GM06990 (cell line): ENCODE data around the gene RIGI.

Experiments
- DNase-seq: peaks from one replicate; pipeline ENCODE4 v3.0.0-alpha.2; 2011; ENCODE audit not compliant: insufficient read length; ENCODE audit errors: extremely low read depth
- H3K27me3 ChIP-seq: replicated peaks from 2 replicates; pipeline ENCODE4 v1.6.0; 2011; ENCODE audit warnings: low read length; ENCODE audit not compliant: control insufficient read depth, insufficient read depth
- H3K36me3 ChIP-seq: 2 replicates; pipeline ENCODE4 v1.5.1; 2011; ENCODE audit warnings: low read length; ENCODE audit not compliant: control insufficient read depth, insufficient read depth
- H3K4me3 ChIP-seq: replicated peaks from 2 replicates; pipeline ENCODE4 v1.5.1; 2011; ENCODE audit warnings: low read depth, mild to moderate bottlenecking, control low read depth, low read length
- CTCF ChIP-seq: IDR thresholded peaks from 2 replicates; pipeline ENCODE4 v1.5.1; 2011; ENCODE audit warnings: low read length, control low read depth, mild to moderate bottlenecking, inconsistent platforms; ENCODE audit not compliant: insufficient read depth, poor library complexity, severe bottlenecking

Gene RIGI

GRCh38 chr9:32526041-32526706, at the start of gene RIGI:
TSS of gene RIGI (minus strand) at chr9:32526196. CDS start at chr9:32526166, 30 bp downstream.
- H3K36me3 ChIP-seq = no peaks in the 10 kb centered on the region
- peak; percentile 32 for TF ChIP-seq CTCF
- no peaks in the 10 kb centered on the region for H3K27me3 ChIP-seq
- peak; percentile 76 for DNase-seq
- peak within 1 kb of the TSS; percentile 76 for H3K4me3 ChIP-seq

GRCh38 chr9:32574858-32575257, 48.9 kb upstream of the RIGI start:
- Histone ChIP-seq H3K4me3 (no peak overlapping the region), H3K36me3 (peaks cover 4% of the 10 kb centered on the region), H3K27me3 (no peaks in the 10 kb centered on the region)
- no peak for DNase-seq
- no peak for TF ChIP-seq CTCF

GRCh38 chr9:32573821-32574220, 47.8 kb upstream of the RIGI start:
- TF ChIP-seq CTCF = no peak
- Histone ChIP-seq H3K36me3 (peaks cover 4% of the 10 kb centered on the region), H3K27me3 (no peaks in the 10 kb centered on the region), H3K4me3 (no peak overlapping the region)
- no peak for DNase-seq

GRCh38 chr9:32572900-32573523, 47.0 kb upstream of the RIGI start, which contains the start of gene NDUFB6:
TSS of gene NDUFB6 (minus strand) at chr9:32573159. CDS start at chr9:32573060, 99 bp downstream.
- peak; percentile 95 for DNase-seq
- H3K36me3 ChIP-seq = peaks cover 4% of the 10 kb centered on the region
- peak within 1 kb of the TSS; percentile 100 for H3K4me3 ChIP-seq
- no peak for TF ChIP-seq CTCF
- no peaks in the 10 kb centered on the region for H3K27me3 ChIP-seq

GRCh38 chr9:32571969-32572899, 46.2 kb upstream of the RIGI start:
- peak overlapping the region; percentile 100 for H3K4me3 ChIP-seq
- TF ChIP-seq CTCF = peak; percentile 71
- no peaks in the 10 kb centered on the region for H3K27me3 ChIP-seq
- H3K36me3 ChIP-seq = peaks cover 4% of the 10 kb centered on the region
- peak; percentile 37 for DNase-seq
